T1000 (cell line): ENCODE measurements around the gene PLVAP.
A peak's percentile ranks its signal among the peaks of the same experiment; 100 is the strongest.

ENCODE experiments used
- DNase-seq: peaks from one replicate; lab custom pipeline; 2025; ENCODE audit warnings: mixed read lengths; lab: John Stamatoyannopoulos, UW

Gene PLVAP

GRCh38 chr19:17357078-17357666 is 20.0 kb downstream of the PLVAP start:
- DNase-seq = no peak

- no peak for DNase-seq
These were observed 23.8 kb downstream of the PLVAP start for GRCh38 chr19:17353386-17353785.

DNA sequence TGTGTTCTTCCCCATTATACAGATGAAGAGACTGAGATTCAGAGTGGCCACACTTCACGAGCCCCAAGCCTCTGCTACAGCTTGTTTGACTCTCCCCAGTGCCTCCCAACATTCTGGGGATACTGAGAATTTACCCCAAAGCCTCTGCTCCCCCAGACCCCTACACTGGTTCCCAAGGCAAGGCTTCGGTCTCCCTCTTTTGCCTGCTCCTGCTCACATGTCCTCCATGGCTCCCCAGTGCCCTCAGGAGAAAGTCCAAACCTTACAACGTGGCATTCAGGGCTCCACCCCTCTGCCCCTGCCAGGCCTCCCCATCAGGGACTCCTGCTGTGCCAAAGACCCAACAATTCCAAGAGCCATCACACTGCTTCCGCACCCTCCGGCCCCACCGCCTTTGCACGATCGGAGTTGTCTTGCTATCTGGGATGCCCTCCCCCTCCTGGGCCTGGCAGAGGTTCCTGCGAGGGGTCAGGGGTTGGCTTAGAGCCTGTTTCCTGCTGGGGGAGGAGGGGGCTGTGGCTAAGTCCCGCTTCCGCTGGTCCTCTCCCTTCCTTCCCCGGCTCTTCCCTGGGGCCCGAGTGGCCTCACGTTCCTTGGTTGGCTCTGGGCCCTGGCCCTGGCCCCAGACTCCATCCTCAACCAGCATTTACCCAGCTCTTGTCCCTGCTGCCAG is 24.4 kb downstream of the PLVAP start:
- no peak for DNase-seq

DNA sequence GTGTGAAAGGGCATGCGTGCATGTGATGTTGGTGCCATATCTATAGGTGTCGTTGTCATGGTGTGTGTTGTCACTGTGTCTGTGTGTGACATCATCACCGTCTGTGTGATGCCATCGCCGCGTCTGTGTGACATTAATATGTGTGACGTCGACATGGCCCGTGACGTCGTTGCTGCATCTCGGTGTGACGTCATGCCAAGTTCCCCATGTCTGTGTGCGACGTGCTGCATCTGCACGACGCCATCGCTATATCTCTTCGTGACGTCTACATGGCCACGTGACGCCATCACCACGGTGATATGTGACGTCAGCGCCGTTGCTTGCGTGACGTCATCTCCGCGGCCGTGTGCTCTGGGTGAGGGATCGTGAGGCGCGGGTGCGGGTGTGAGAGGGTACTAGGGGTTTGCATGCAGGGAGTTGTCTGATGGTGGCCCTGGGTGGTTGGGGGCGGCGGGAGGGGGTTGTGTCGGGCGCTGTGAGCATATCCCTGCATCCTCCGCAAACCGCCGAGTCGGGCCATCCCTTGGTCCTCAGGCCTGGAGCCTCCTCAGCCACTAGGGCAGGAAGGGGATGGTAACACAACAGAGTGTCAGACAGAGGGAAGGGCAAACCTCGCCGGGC is 25.2 kb downstream of the PLVAP start:
- DNase-seq = no peak

GRCh38 chr19:17348700-17349099 is 28.4 kb downstream of the PLVAP start:
- peak; percentile 37 for DNase-seq

DNA sequence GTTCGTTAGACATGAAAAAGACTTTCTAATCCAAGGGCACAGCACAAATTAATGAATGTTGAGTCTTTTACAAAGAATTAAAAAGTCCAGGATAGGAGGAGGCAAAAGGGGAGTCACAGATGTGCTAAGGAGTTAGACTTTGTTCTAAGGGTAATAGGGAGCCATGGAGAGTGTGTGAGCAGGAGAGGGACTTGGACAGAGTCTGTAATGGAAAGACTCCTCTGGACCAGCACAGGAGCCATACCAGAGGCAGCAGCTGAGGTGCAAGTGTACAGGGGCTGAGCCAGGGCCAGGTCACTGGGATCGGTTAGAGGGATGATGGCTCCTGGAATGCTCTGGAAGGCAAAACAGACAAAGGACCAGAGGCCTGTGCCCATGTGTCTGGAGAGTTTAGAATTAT is 29.3 kb downstream of the PLVAP start:
- DNase-seq = no peak

- no peak for DNase-seq
These were observed 29.8 kb downstream of the PLVAP start for GRCh38 chr19:17347361-17347760.

GRCh38 chr19:17346109-17346671 is 31.0 kb downstream of the PLVAP start:
- peak; percentile 46 for DNase-seq

GRCh38 chr19:17341845-17342244 is 35.3 kb downstream of the PLVAP start:
- DNase-seq = no peak

GRCh38 chr19:17341386-17341785 is 35.8 kb downstream of the PLVAP start:
- DNase-seq = no peak

- DNase-seq = no peak
These were observed 36.2 kb downstream of the PLVAP start for GRCh38 chr19:17340871-17341357.

DNA sequence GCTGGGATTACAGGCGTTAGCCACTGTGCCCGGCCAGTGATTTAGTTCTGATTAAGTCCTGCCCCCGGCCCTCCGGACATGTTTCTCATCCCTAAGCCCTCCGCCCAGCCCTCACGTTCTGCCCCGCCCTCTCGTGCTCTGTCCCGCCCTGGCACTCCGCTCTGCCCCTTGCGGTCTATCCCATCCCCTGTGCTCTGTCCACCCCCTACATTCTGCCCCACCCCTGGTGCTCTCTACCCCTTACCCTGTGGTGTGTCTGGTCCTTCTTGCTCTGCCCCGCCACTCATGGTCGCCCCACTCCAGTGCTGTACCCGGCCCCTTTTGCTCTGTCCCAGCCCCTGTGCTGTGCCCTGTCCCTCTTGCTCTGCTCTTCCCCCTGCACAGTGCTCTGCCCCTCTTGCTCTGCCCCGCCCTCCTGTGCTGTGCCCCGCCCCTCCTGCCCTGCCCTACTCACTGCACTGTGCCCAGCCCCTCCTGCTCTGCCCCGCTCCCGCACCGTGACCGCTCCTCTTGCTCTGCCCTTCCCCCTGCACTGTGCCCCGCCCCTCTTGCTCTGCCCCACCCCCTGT is 36.8 kb downstream of the PLVAP start:
- no peak for DNase-seq

DNA sequence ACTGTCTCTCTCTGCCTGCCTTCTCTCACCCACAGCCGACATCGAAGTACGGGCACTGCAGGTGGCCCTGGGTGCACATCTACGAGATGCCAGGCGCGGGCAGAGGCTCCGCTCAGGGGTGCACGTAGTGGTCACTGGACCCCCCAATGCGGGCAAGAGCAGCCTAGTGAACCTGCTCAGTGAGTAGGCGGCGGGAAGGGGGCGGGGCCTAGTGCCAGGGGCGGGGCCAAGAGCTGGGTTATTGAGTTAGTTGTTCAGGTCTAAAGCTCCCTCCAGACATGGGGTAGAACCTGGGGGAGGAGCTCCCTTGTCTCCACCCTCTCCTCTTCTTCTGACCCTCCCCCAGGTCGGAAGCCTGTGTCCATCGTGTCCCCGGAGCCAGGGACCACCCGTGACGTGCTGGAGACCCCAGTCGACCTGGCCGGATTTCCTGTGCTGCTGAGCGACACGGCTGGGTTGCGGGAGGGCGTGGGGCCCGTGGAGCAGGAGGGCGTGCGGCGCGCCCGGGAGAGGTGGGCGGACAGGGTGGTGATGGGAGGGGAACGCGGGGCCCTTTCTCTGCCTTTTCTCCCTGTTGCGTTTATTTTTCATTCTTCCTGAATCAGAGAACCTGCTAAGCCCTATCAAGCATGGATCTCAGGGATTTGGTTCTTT is 37.9 kb downstream of the PLVAP start:
- no peak for DNase-seq

DNA sequence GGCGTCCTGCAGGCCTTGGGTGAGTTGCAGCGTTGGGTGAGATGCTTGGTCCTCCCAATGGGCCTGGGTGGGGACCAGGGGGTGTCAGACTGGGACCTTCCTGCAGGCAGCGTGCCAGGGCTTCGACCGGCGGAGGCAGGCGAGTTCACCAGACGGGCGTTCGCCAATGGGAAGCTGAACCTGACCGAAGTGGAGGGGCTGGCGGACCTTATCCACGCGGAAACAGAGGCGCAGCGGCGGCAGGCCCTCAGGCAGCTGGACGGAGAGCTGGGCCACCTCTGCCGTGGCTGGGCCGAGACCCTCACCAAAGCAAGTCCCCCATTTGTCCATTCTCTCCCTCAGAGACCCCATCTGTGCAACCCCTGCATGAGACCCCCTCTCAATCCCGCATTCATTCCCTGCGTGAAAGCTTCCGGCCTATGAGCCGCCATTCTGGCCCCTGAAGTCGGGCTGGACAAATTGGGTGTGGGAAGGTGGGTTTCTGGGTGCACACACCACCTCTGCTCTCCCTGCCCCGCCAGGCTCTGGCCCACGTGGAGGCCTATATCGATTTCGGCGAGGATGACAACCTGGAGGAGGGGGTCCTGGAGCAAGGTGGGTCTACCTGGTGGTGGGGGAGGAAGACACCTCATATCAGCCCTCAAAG is 38.6 kb downstream of the PLVAP start:
- DNase-seq = no peak

DNA sequence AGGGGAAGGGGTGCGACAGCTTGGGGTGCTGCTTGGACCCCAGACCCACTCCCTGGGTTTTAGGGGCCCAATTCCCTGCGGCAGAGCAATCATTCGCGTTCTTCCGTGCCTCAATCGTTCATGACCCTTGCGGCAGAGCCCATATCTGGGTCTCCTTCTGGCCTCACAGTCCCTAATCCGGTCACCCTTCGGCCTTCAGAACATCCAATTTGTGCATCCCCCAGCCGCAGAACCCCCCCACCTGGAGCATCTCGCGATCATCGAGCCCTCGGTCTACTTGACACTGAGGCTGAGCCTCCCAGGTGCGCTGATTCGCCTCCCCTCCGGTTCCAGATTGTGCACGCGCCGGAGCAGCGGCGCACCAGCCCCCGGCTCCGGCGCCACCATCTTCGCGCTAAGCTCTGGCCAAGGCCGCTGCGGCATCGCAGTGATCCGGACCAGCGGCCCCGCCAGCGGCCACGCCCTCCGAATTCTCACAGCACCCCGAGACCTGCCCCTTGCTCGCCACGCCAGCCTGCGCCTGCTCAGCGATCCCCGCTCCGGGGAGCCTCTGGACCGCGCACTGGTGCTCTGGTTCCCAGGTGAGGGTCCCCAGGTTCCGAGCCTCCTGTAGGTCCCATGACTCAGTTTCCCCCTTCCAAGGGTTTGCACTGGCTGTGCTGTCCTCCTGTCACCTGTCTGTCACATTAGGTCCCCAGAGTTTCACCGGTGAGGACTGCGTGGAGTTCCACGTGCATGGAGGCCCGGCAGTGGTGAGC is 39.3 kb downstream of the PLVAP start:
- DNase-seq = peak; percentile 17

DNA sequence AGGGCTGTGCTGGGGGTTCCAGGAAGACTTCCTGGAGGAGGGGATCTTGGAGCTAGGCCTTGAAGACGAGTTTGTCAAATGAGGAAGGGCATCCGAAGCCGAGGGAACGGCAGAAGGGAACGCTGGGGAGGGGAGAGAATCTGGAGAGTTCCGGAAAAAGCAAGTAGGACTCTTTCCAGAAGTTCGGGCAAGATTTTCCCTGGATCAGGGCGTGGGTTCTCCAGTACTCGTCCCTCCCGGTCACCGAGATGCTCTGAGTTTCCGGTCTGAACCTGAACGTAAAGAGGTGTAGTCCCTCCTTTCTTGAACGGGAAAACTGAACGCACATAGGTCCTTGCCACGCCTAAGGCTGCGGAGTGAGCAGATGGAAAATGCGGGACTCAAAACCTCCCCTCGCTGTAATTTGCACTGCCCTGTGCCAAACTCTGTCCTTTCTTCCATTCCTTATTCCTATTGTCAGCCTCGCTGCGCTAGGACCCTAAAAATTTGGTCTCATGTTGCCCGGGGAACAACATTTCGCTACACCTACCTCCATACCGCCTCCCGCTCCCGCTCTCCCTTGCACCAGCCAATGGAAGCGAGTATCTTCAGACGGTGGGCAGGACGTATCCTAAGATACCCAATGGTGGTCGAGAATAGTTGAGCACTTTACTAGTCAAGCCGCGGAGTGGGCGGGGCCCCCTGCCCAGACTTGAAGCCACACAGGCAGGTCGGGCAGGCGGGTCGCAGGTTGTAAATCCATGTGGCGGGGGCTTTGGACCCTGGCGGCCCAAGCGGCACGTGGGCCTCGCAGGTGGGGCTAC is 40.1 kb downstream of the PLVAP start, which contains the start of gene GTPBP3:
Gene GTPBP3, plus strand, starts transcription at position 682 of the 803 bp plus-strand sequence. Its CDS starts 59 bp downstream, at position 741.
- DNase-seq = peak; percentile 87

GRCh38 chr19:17335575-17335974 is 41.6 kb downstream of the PLVAP start:
- no peak for DNase-seq

DNA sequence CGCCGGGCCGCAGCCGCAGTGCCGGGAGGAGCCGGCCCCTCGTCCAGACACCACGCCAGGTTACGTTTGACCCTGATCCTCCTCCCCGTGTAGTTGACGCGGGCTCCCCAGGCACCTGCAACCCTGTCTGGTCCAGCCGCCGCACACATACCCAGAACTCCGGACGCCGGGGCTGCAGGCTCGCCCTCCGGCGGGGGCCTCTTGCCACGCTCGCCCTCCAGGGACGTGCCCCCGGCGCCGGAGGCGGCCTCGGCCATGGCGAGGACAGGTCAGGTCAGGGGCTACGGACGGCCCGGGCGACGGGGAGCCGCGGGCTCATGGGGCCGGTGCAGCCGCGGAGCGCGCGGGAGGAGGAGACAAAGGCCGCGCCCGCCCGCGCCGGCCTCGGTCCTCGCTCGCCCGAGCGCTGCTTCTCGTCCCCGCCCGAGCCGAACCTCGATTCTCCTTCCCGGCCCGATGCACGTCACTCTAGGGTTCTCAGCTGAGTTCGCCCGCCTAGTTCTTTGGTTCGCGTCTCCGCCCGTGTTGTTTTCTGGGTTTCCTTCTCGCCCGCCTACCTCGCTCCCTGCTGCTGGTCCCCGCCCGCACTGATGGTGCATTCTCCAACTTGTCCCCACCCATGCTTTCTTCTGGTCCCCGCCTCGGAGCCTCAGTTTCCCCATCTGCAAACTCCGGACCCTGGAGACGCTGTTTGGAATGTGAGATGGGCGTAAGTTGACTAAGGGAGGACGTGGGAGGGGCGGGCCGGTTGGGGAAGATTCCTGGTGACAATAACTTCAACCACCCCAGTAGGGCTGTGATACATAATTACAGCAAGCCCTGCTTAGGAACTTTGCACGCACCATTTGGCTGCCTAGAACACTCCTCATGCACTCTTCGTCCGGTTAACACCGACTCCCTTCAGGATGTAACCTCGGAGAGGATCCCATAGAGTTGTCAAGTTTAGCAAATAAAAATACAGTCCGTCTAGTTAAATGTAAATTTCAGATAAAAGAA is 42.4 kb downstream of the PLVAP start, which contains the start of gene ANO8:
Gene ANO8, minus strand, starts transcription at position 442 of the 996 bp plus-strand sequence. Its CDS starts 185 bp downstream, at position 257.
- peak; percentile 93 for DNase-seq
